ENCODE measurements around the gene RCOR1.

- TF ChIP-seq POLR2A (IDR thresholded peaks at IDR 0.05; ENCODE audit: low read length) (no peak), GATA1 (IDR thresholded peaks at IDR 0.05; ENCODE audit: low read depth, low read length) (no peak)
Observed at GRCh38 chr14:102776761-102777710, 184.6 kb downstream of the RCOR1 start, which contains the start of gene TRAF3.

Measured in erythroblast (primary cell).